Neural cell (in vitro differentiated cells): Measurements from ENCODE around the gene CACNG6. TPM values are rescaled to one million over a fixed set of nuclear protein-coding genes. Genes with fewer than 3 reads are reported as not detected.

Source experiments
- H2AFZ ChIP-seq: fragments of 200-600, 300-800 bp; sonication (generic), shearing (Covaris generic); 2 replicates; pipeline ENCODE4 v1.6.0; 2014; ENCODE audit warnings: low read depth, mild to moderate bottlenecking, antibody characterized with exemption, low read length, moderate library complexity
- H3F3A ChIP-seq: fragments of 200-600 bp; shearing (Covaris generic); 2 replicates; pipeline ENCODE4 v1.6.1; 2016; ENCODE audit warnings: mild to moderate bottlenecking, moderate library complexity, mixed read lengths, antibody characterized with exemption, low read length; ENCODE audit not compliant: insufficient read depth, poor library complexity, severe bottlenecking
- H3K27ac ChIP-seq: fragments of 200-600, 300-800 bp; sonication (generic), shearing (Covaris generic); 2 replicates; pipeline ENCODE4 v1.5.1; 2014; ENCODE audit warnings: mild to moderate bottlenecking, low read length, moderate library complexity
- H3K27me3 ChIP-seq: fragments of 300-800, 200-600 bp; sonication (generic), shearing (Covaris generic); 2 replicates; pipeline ENCODE4 v1.6.0; 2014; ENCODE audit warnings: mild to moderate bottlenecking, low read depth, low read length, moderate library complexity; ENCODE audit not compliant: insufficient read depth
- H3K36me3 ChIP-seq: fragments of 300-800, 200-600 bp; sonication (generic), shearing (Covaris generic); 2 replicates; pipeline ENCODE4 v1.5.1; 2014; ENCODE audit warnings: mild to moderate bottlenecking, antibody characterized with exemption, low read length, moderate library complexity; ENCODE audit not compliant: insufficient read depth
- H3K4me2 ChIP-seq: fragments of 300-800, 200-600 bp; sonication (generic), shearing (Covaris generic); 2 replicates; pipeline ENCODE4 v1.6.0; 2014; ENCODE audit warnings: mild to moderate bottlenecking, low read length
- H3K4me3 ChIP-seq: fragments of 300-800, 200-600 bp; sonication (generic), shearing (Covaris generic); 2 replicates; pipeline ENCODE4 v1.5.1; 2014; ENCODE audit warnings: mild to moderate bottlenecking, low read length, moderate library complexity
- H3K79me2 ChIP-seq: fragments of 200-600 bp; shearing (Covaris generic); replicated peaks from 2 replicates; pipeline ENCODE4 v1.6.0; 2014; ENCODE audit warnings: mild to moderate bottlenecking, low read length, moderate library complexity; ENCODE audit not compliant: insufficient read depth
- H3K9ac ChIP-seq: fragments of 300-800, 200-600 bp; sonication (generic), shearing (Covaris generic); 2 replicates; pipeline ENCODE4 v1.6.1; 2016; ENCODE audit warnings: mild to moderate bottlenecking, low read length, mixed read lengths
- H3K9me2 ChIP-seq: fragments of 200-600 bp; shearing (Covaris generic); 2 replicates; pipeline ENCODE4 v1.6.1; 2016; ENCODE audit warnings: mild to moderate bottlenecking, low read length, mixed read lengths; ENCODE audit not compliant: insufficient read depth
- H3K9me3 ChIP-seq: fragments of 200-600, 300-800 bp; sonication (generic), shearing (Covaris generic); 2 replicates; pipeline ENCODE4 v1.6.1; 2016; ENCODE audit warnings: mild to moderate bottlenecking, mixed run types, low read length, moderate library complexity, mixed read lengths
- H4K20me1 ChIP-seq: fragments of 200-600 bp; shearing (Covaris generic); 2 replicates; pipeline ENCODE4 v1.6.1; 2016; ENCODE audit warnings: mild to moderate bottlenecking, mixed run types; ENCODE audit not compliant: insufficient read depth
- EP300 ChIP-seq: fragments of 450-650 bp; conservative IDR thresholded peaks from 2 replicates; pipeline ENCODE4 v1.6.1; 2014; ENCODE audit warnings: antibody characterized with exemption, mild to moderate bottlenecking, moderate library complexity; ENCODE audit not compliant: poor library complexity, severe bottlenecking
- EZH2 ChIP-seq: fragments of 200-600, 300-800 bp; shearing (Covaris generic), sonication (generic); IDR thresholded peaks from 2 replicates; pipeline ENCODE4 v1.6.1; 2014; ENCODE audit warnings: antibody characterized with exemption, low read length, borderline replicate concordance, mild to moderate bottlenecking; ENCODE audit not compliant: insufficient read depth, poor library complexity, severe bottlenecking
- MXI1 ChIP-seq: fragments of 450-650 bp; conservative IDR thresholded peaks from 2 replicates; pipeline ENCODE4 v1.6.1; 2014; ENCODE audit warnings: antibody characterized with exemption, mild to moderate bottlenecking; ENCODE audit not compliant: poor library complexity, severe bottlenecking
- POLR2AphosphoS5 ChIP-seq: IDR thresholded peaks from 2 replicates; pipeline ENCODE4 v1.6.1; 2012
- RAD21 ChIP-seq: fragments of 450-650 bp; conservative IDR thresholded peaks from 2 replicates; pipeline ENCODE4 v1.6.1; 2014; ENCODE audit warnings: antibody characterized with exemption, mild to moderate bottlenecking, moderate library complexity
- SMC3 ChIP-seq: fragments of 450-650 bp; conservative IDR thresholded peaks from 2 replicates; pipeline ENCODE4 v1.6.1; 2014; ENCODE audit warnings: antibody characterized with exemption, mild to moderate bottlenecking, moderate library complexity; ENCODE audit not compliant: poor library complexity
- TAF1 ChIP-seq: IDR thresholded peaks from 2 replicates; pipeline ENCODE4 v1.6.1; 2012; ENCODE audit warnings: low read depth
- polyA plus RNA-seq: library from polyadenylated mRNA; depleted of rRNA; stranded (reverse); fragments of >200 nt; gene quantifications from 2 replicates; pipeline ENCODE4 v1.2.3, GENCODE V29; 2014
- TF ChIP-seq, protein P1 (sequence below): fragments of 450-650 bp; IDR thresholded peaks from 2 replicates; pipeline ENCODE4 v1.5.1; 2014; ENCODE audit warnings: antibody characterized with exemption, mild to moderate bottlenecking, moderate library complexity; ENCODE audit not compliant: poor library complexity, severe bottlenecking
- TF ChIP-seq, protein P2 (sequence below): IDR thresholded peaks from 2 replicates; pipeline ENCODE4 v1.6.1; 2012; ENCODE audit warnings: borderline replicate concordance

Gene CACNG6
- polyA plus RNA-seq, 1 donor from 2014 or later: 0.28 TPM

DNA sequence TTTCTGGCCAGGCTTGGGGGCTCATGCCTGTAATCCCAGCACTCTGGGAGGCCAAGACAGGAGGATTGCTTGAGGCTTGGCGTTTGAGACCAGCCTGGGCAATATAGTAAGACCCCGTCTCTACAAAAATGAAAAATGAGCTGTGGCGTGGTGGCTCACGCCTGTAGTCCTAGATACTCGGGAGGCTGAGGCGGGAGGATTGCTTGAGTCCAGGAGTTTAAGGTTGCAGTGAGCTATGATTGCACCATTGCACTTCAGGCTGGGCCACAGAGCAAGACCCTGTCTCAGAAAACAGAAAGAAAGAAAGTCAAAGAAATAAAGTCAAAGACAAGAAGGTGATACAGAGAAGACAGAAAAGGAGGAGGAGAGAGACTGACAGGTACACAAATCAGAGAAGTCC is 2.5 kb upstream of the CACNG6 start:
- H3K9me3 ChIP-seq: no peaks in the 10 kb centered on the region
- no peak overlapping the region for H3K4me2 ChIP-seq
- H3K36me3 ChIP-seq: no peaks in the 10 kb centered on the region
- no peaks in the 10 kb centered on the region for H4K20me1 ChIP-seq
- H2AFZ ChIP-seq: no peak overlapping the region
- TF ChIP-seq, protein P1, sequence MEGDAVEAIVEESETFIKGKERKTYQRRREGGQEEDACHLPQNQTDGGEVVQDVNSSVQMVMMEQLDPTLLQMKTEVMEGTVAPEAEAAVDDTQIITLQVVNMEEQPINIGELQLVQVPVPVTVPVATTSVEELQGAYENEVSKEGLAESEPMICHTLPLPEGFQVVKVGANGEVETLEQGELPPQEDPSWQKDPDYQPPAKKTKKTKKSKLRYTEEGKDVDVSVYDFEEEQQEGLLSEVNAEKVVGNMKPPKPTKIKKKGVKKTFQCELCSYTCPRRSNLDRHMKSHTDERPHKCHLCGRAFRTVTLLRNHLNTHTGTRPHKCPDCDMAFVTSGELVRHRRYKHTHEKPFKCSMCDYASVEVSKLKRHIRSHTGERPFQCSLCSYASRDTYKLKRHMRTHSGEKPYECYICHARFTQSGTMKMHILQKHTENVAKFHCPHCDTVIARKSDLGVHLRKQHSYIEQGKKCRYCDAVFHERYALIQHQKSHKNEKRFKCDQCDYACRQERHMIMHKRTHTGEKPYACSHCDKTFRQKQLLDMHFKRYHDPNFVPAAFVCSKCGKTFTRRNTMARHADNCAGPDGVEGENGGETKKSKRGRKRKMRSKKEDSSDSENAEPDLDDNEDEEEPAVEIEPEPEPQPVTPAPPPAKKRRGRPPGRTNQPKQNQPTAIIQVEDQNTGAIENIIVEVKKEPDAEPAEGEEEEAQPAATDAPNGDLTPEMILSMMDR: no peak
- TF ChIP-seq RAD21 (no peak), EZH2 (no peak), SMC3 (no peak), MXI1 (no peak), POLR2AphosphoS5 (no peak), TAF1 (no peak), EP300 (no peak)
- TF ChIP-seq, protein P2, sequence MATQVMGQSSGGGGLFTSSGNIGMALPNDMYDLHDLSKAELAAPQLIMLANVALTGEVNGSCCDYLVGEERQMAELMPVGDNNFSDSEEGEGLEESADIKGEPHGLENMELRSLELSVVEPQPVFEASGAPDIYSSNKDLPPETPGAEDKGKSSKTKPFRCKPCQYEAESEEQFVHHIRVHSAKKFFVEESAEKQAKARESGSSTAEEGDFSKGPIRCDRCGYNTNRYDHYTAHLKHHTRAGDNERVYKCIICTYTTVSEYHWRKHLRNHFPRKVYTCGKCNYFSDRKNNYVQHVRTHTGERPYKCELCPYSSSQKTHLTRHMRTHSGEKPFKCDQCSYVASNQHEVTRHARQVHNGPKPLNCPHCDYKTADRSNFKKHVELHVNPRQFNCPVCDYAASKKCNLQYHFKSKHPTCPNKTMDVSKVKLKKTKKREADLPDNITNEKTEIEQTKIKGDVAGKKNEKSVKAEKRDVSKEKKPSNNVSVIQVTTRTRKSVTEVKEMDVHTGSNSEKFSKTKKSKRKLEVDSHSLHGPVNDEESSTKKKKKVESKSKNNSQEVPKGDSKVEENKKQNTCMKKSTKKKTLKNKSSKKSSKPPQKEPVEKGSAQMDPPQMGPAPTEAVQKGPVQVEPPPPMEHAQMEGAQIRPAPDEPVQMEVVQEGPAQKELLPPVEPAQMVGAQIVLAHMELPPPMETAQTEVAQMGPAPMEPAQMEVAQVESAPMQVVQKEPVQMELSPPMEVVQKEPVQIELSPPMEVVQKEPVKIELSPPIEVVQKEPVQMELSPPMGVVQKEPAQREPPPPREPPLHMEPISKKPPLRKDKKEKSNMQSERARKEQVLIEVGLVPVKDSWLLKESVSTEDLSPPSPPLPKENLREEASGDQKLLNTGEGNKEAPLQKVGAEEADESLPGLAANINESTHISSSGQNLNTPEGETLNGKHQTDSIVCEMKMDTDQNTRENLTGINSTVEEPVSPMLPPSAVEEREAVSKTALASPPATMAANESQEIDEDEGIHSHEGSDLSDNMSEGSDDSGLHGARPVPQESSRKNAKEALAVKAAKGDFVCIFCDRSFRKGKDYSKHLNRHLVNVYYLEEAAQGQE: no peak
- no peaks in the 10 kb centered on the region for H3K9me2 ChIP-seq
- H3F3A ChIP-seq: no peaks in the 10 kb centered on the region
- H3K27ac ChIP-seq: no peak overlapping the region
- no peak overlapping the region for H3K4me3 ChIP-seq
- H3K27me3 ChIP-seq: no peaks in the 10 kb centered on the region
- H3K79me2 ChIP-seq: no peaks in the 10 kb centered on the region
- H3K9ac ChIP-seq: no peak overlapping the region

GRCh38 chr19:53989600-53990533 is 1.6 kb upstream of the CACNG6 start:
- H2AFZ ChIP-seq: no peak overlapping the region
- no peaks in the 10 kb centered on the region for H3K9me3 ChIP-seq
- H3K4me3 ChIP-seq: no peak overlapping the region
- no peak overlapping the region for H3K27ac ChIP-seq
- no peaks in the 10 kb centered on the region for H3K79me2 ChIP-seq
- H3K27me3 ChIP-seq: no peaks in the 10 kb centered on the region
- no peaks in the 10 kb centered on the region for H3F3A ChIP-seq
- no peaks in the 10 kb centered on the region for H3K9me2 ChIP-seq
- no peaks in the 10 kb centered on the region for H4K20me1 ChIP-seq
- H3K9ac ChIP-seq: no peak overlapping the region
- TF ChIP-seq EZH2: no peak
- TF ChIP-seq, protein P1: no peak
- no peak for TF ChIP-seq TAF1
- no peak for TF ChIP-seq EP300
- no peak for TF ChIP-seq RAD21
- TF ChIP-seq, protein P2: no peak
- no peak for TF ChIP-seq MXI1
- H3K4me2 ChIP-seq: no peak overlapping the region
- H3K36me3 ChIP-seq: no peaks in the 10 kb centered on the region
